Breast epithelium (tissue), 3 donors: ENCODE results near the gene CMKLR1.

ENCODE experiments used
- CTCF ChIP-seq, 3 donors: fragments of 450-650 bp; IDR thresholded peaks; one replicate each; pipeline ENCODE4 v1.5.1; 2016 to 2017; ENCODE audit warnings: antibody characterized with exemption in 3 of 3, mild to moderate bottlenecking in 3 of 3, moderate library complexity in 3 of 3
- POLR2A ChIP-seq: fragments of 450-650 bp; IDR thresholded peaks from one replicate; pipeline ENCODE4 v1.6.1; 2016; ENCODE audit warnings: antibody characterized with exemption, mild to moderate bottlenecking, moderate library complexity
- POLR2AphosphoS5 ChIP-seq, 3 donors: sonication (generic); formaldehyde crosslinking; IDR thresholded peaks; one replicate each; pipeline ENCODE4 v1.6.1; 2017; ENCODE audit warnings: antibody characterized with exemption in 3 of 3

GRCh38 chr12:108369736-108370396, 30.8 kb upstream of the CMKLR1 start:
- TF ChIP-seq CTCF (IDR thresholded peaks at IDR 0.05) (no peak), POLR2A (no peak), POLR2AphosphoS5 (IDR thresholded peaks at IDR 0.05) (no peak)
